H1 (cell line): ENCODE measurements around the gene TM9SF1.
"Not testable (repeated sequence)": the region's sequence is repeated elsewhere in the genome, so short reads cannot be mapped to it uniquely, and the experiment has no call there.

Source experiments
- CTCF ChIP-seq, 3 experiments: IDR thresholded peaks; 1 replicate in 2 of 3; 2 replicates in 1 of 3; pipeline versions ENCODE4 v1.5.1 to v1.6.1; 2011; ENCODE audit warnings: low read length in 3 of 3, mild to moderate bottlenecking in 3 of 3, inconsistent platforms in 2 of 3, low read depth in 1 of 3, moderate library complexity in 1 of 3; ENCODE audit not compliant: insufficient read depth in 1 of 3; ENCODE audit errors: control extremely low read depth in 1 of 3
- JUN ChIP-seq: IDR thresholded peaks from 2 replicates; pipeline ENCODE4 v1.6.1; 2011; ENCODE audit warnings: low read depth, mild to moderate bottlenecking, improper control_type of control experiment, low read length
- KDM4A ChIP-seq: IDR thresholded peaks from one replicate; pipeline ENCODE4 v1.7.1; 2012; ENCODE audit warnings: low read depth, mild to moderate bottlenecking, moderate library complexity, low read length, inconsistent platforms; ENCODE audit not compliant: severe bottlenecking
- MAX ChIP-seq: IDR thresholded peaks from 2 replicates; pipeline ENCODE4 v1.6.1; 2012; ENCODE audit warnings: inconsistent platforms
- POLR2A ChIP-seq, 2 experiments: IDR thresholded peaks; 1 replicate in 1 of 2; 2 replicates in 1 of 2; pipeline ENCODE4 v1.6.1; 2011; ENCODE audit warnings: low read depth in 2 of 2, low read length in 2 of 2, mild to moderate bottlenecking in 2 of 2; ENCODE audit errors: control extremely low read depth in 1 of 2
- POLR2AphosphoS5 ChIP-seq: IDR thresholded peaks from 2 replicates; pipeline ENCODE4 v1.6.1; 2011; ENCODE audit warnings: low read depth, low read length
- TAF1 ChIP-seq: IDR thresholded peaks from 2 replicates; pipeline ENCODE4 v1.6.1; 2011; ENCODE audit warnings: mild to moderate bottlenecking, low read depth, low read length
- YY1 ChIP-seq: IDR thresholded peaks from 2 replicates; pipeline ENCODE4 v1.6.1; 2011; ENCODE audit warnings: low read depth, mild to moderate bottlenecking, low read length
- ZNF274 ChIP-seq: IDR thresholded peaks from 2 replicates; pipeline ENCODE4 v1.7.0; 2012; ENCODE audit warnings: low read length, borderline replicate concordance; ENCODE audit errors: extremely low read depth

- TF ChIP-seq MAX; KDM4A; CTCF (IDR thresholded peaks at IDR 0.05; ENCODE audit: control extremely low read depth in 1 of 3, insufficient read depth in 1 of 3, low read depth in 1 of 3, low read length in 3 of 3); ZNF274; POLR2AphosphoS5; YY1; POLR2A (IDR thresholded peaks at IDR 0.05; ENCODE audit: control extremely low read depth in 1 of 2, low read depth in 2 of 2, low read length in 2 of 2); TAF1; JUN: not testable (repeated sequence)
Measured at GRCh38 chr14:24202538-24202937, 7.3 kb upstream of the TM9SF1 start.
